ENCODE data around the gene RYR2. TPM values are rescaled to one million over a fixed set of nuclear protein-coding genes. Genes with fewer than 3 reads are reported as not detected.

Gene RYR2
- total and polyA plus RNA-seq, 2 donors (not counting 1 experiment from before 2014, with no cell fraction given): not detected

- no peaks in the 10 kb centered on the region for H3K4me1 Mint-ChIP-seq
- no peaks in the 10 kb centered on the region for H3K27me3 ChIP-seq (replicated peaks in 1 of 4; ENCODE audit: control extremely low read depth in 1 of 4, control insufficient read depth in 3 of 4, insufficient read depth in 4 of 4, low read length in 3 of 4)
- H3K4me2 ChIP-seq (replicated peaks; ENCODE audit: low read depth, low read length, poor library complexity, severe bottlenecking): no peak overlapping the region
- no peaks in the 10 kb centered on the region for H4K20me1 ChIP-seq (ENCODE audit: control insufficient read depth, insufficient read depth, low read length, poor library complexity, severe bottlenecking)
- H3K9me3 Mint-ChIP-seq (ENCODE audit: insufficient read depth): peaks cover 2% of the 10 kb centered on the region
- no peak overlapping the region for H3K27ac ChIP-seq (ENCODE audit: low read length in 2 of 2)
- no peaks in the 10 kb centered on the region for H3K36me3 ChIP-seq (replicated peaks in 1 of 2; ENCODE audit: control extremely low read depth in 1 of 2, control insufficient read depth in 1 of 2, extremely low read depth in 1 of 2, insufficient read depth in 2 of 2, low read length in 1 of 2)
- 62% methylated on average over 2 of the region's 4 CpGs for WGBS (ENCODE audit: insufficient coverage)
- POLR2A ChIA-PET: no interaction called here
- no peak for DNase-seq
- CTCF ChIA-PET: no interaction called here
- H3K4me1 ChIP-seq (ENCODE audit: control insufficient read depth in 2 of 2, insufficient read depth in 2 of 2, low read length in 2 of 2): no peaks in the 10 kb centered on the region
- intact Hi-C loops (cut with micrococcal nuclease): no loop called here
- no peak overlapping the region for H3K9ac ChIP-seq (ENCODE audit: low read length)
- no peak overlapping the region for H3K4me3 ChIP-seq (ENCODE audit: control extremely low read depth in 1 of 5, extremely low read depth in 1 of 5, insufficient read depth in 1 of 5, low read depth in 2 of 5, low read length in 4 of 5)
- no peak overlapping the region for H3K27ac Mint-ChIP-seq
- H3K9me3 ChIP-seq (ENCODE audit: control extremely low read depth in 1 of 3, control insufficient read depth in 2 of 3, insufficient read depth in 1 of 3, low read length in 2 of 3): no peaks in the 10 kb centered on the region
- no peaks in the 10 kb centered on the region for H3K79me2 ChIP-seq (ENCODE audit: control insufficient read depth, insufficient read depth, low read length)
- no peak for ATAC-seq (ENCODE audit: low read depth)
- H3K27me3 Mint-ChIP-seq: no peaks in the 10 kb centered on the region
- no peak overlapping the region for H2AFZ ChIP-seq (ENCODE audit: insufficient read depth, low read depth, low read length, poor library complexity, severe bottlenecking)
- H3K4me3 Mint-ChIP-seq: no peak overlapping the region
- TF ChIP-seq CTCF (IDR thresholded peaks at IDR 0.05) (no peak), EZH2 (IDR thresholded peaks at IDR 0.05; ENCODE audit: borderline replicate concordance, insufficient read depth, low read depth, low read length, poor library complexity, severe bottlenecking) (no peak)
Measured at GRCh38 chr1:237232501-237232900, 190.5 kb downstream of the RYR2 start.

- no peaks in the 10 kb centered on the region for H4K20me1 ChIP-seq (ENCODE audit: control insufficient read depth, insufficient read depth, low read length, poor library complexity, severe bottlenecking)
- H3K27ac ChIP-seq (ENCODE audit: low read length in 2 of 2): no peak overlapping the region
- H3K4me2 ChIP-seq (replicated peaks; ENCODE audit: low read depth, low read length, poor library complexity, severe bottlenecking): no peak overlapping the region
- TF ChIP-seq CTCF (IDR thresholded peaks at IDR 0.05) (no peak), EZH2 (IDR thresholded peaks at IDR 0.05; ENCODE audit: borderline replicate concordance, insufficient read depth, low read depth, low read length, poor library complexity, severe bottlenecking) (no peak)
- 76% methylated on average over 3 of the region's 3 CpGs for WGBS (ENCODE audit: insufficient coverage)
- H3K27me3 ChIP-seq (replicated peaks in 1 of 4; ENCODE audit: control extremely low read depth in 1 of 4, control insufficient read depth in 3 of 4, insufficient read depth in 4 of 4, low read length in 3 of 4): no peaks in the 10 kb centered on the region
- DNase-seq: no peak
- Mint-ChIP-seq H3K27ac (no peak overlapping the region), H3K4me1 (no peaks in the 10 kb centered on the region), H3K9me3 (ENCODE audit: insufficient read depth) (peaks cover 2% of the 10 kb centered on the region), H3K4me3 (no peak overlapping the region), H3K27me3 (no peaks in the 10 kb centered on the region)
- no peaks in the 10 kb centered on the region for H3K79me2 ChIP-seq (ENCODE audit: control insufficient read depth, insufficient read depth, low read length)
- no peaks in the 10 kb centered on the region for H3K9me3 ChIP-seq (ENCODE audit: control extremely low read depth in 1 of 3, control insufficient read depth in 2 of 3, insufficient read depth in 1 of 3, low read length in 2 of 3)
- no peak overlapping the region for H3K4me3 ChIP-seq (ENCODE audit: control extremely low read depth in 1 of 5, extremely low read depth in 1 of 5, insufficient read depth in 1 of 5, low read depth in 2 of 5, low read length in 4 of 5)
- ATAC-seq (ENCODE audit: low read depth): no peak
- ChIA-PET POLR2A (no interaction called here), CTCF (no interaction called here)
- no peaks in the 10 kb centered on the region for H3K36me3 ChIP-seq (replicated peaks in 1 of 2; ENCODE audit: control extremely low read depth in 1 of 2, control insufficient read depth in 1 of 2, extremely low read depth in 1 of 2, insufficient read depth in 2 of 2, low read length in 1 of 2)
- intact Hi-C loops (cut with micrococcal nuclease): no loop called here
- H3K4me1 ChIP-seq (ENCODE audit: control insufficient read depth in 2 of 2, insufficient read depth in 2 of 2, low read length in 2 of 2): no peaks in the 10 kb centered on the region
- H3K9ac ChIP-seq (ENCODE audit: low read length): no peak overlapping the region
- H2AFZ ChIP-seq (ENCODE audit: insufficient read depth, low read depth, low read length, poor library complexity, severe bottlenecking): no peak overlapping the region
Measured at GRCh38 chr1:237235091-237235490, 193.1 kb downstream of the RYR2 start.
